Hepatic stellate cell (primary cell): ENCODE results near the gene TRIM52.
"Not testable (repeated sequence)": the region's sequence is repeated elsewhere in the genome, so short reads cannot be mapped to it uniquely, and the experiment has no call there.

Source experiments
- DNase-seq: peaks from one replicate; pipeline ENCODE4 v3.0.0; 2011; ENCODE audit warnings: low spot score

TRIM52 gene

GRCh38 chr5:181212934-181213333, 48.0 kb downstream of the TRIM52 start:
- no peak for DNase-seq

GRCh38 chr5:181212080-181212479, 48.9 kb downstream of the TRIM52 start:
- DNase-seq: no peak

- no peak for DNase-seq
Measured at GRCh38 chr5:181211208-181211607, 49.7 kb downstream of the TRIM52 start.

- not testable (repeated sequence) for DNase-seq
Measured at GRCh38 chr5:181210698-181211097, 50.2 kb downstream of the TRIM52 start.

GRCh38 chr5:181210148-181210547, 50.8 kb downstream of the TRIM52 start:
- DNase-seq: not testable (repeated sequence)

- DNase-seq: not testable (repeated sequence)
Measured at GRCh38 chr5:181209006-181209405, 51.9 kb downstream of the TRIM52 start.

- no peak for DNase-seq
Measured at GRCh38 chr5:181207960-181208253, 53.0 kb downstream of the TRIM52 start.

GRCh38 chr5:181207214-181207959, 53.6 kb downstream of the TRIM52 start:
- no peak for DNase-seq

GRCh38 chr5:181205761-181206649, 54.9 kb downstream of the TRIM52 start:
- DNase-seq: no peak
